ENCODE measurements around the gene ZNF81.

- TF ChIP-seq CTCF (IDR thresholded peaks at IDR 0.05) = no peak
- TF ChIP-seq POLR2AphosphoS5 (IDR thresholded peaks at IDR 0.05) = no peak
These were observed 27.6 kb upstream of the ZNF81 start for GRCh38 chrX:47808904-47809788.

All from prostate gland (tissue), 2 donors.